Measurements from ENCODE around the gene MDC1.
"Not testable (repeated sequence)": the region's sequence is repeated elsewhere in the genome, so short reads cannot be mapped to it uniquely, and the experiment has no call there.

- TF ChIP-seq SMC3 (conservative IDR thresholded peaks at IDR 0.05; ENCODE audit: poor library complexity); CTCF (IDR thresholded peaks at IDR 0.05; ENCODE audit: poor library complexity, severe bottlenecking); EZH2 (IDR thresholded peaks at IDR 0.05; ENCODE audit: borderline replicate concordance, insufficient read depth, low read length, poor library complexity, severe bottlenecking): not testable (repeated sequence)
Measured at GRCh38 chr6:30666300-30666699, 50.8 kb downstream of the MDC1 start.

Measured in neural cell (in vitro differentiated cells).